PC-3 (cell line): ENCODE results near the gene PRSS56.
"Not testable (repeated sequence)": the region's sequence is repeated elsewhere in the genome, so short reads cannot be mapped to it uniquely, and the experiment has no call there.

Experiments
- EZH2 ChIP-seq: fragments of 300-600 bp; sonication (generic); IDR thresholded peaks from one replicate; pipeline ENCODE4 v1.6.1; 2017; ENCODE audit warnings: antibody characterized with exemption, mild to moderate bottlenecking, low read length; ENCODE audit not compliant: unreplicated experiment
- EZH2phosphoT487 ChIP-seq: fragments of 300-600 bp; sonication (generic); IDR thresholded peaks from 2 replicates; pipeline ENCODE4 v1.6.1; 2018; ENCODE audit warnings: mild to moderate bottlenecking, antibody characterized with exemption, low read length, borderline replicate concordance
- TF ChIP-seq, protein P1 (sequence below): fragments of 300-600 bp; sonication (generic); conservative IDR thresholded peaks from 2 replicates; pipeline ENCODE4 v1.5.1; 2017; ENCODE audit warnings: antibody characterized with exemption, low read depth, mild to moderate bottlenecking, low read length

DNA sequence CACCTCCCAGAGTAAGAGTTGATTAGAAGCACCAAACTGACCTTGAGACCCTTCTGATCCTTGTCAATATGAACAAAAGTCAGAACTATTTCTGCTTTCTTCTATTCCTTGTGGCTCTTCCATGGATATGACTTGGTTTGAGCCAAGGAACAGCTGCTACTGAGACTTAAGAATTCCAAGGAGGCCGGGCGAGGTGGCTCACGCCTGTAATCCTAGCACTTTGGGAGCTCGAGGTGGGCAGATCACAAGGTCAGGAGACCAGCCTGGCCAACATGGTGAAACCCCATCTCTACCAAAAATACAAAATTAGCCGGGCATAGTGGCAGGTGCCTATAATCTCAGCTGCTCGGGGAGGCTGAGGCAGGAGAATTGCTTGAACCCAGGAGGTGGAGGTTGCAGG, 50.3 kb downstream of the PRSS56 start:
- TF ChIP-seq, protein P1, sequence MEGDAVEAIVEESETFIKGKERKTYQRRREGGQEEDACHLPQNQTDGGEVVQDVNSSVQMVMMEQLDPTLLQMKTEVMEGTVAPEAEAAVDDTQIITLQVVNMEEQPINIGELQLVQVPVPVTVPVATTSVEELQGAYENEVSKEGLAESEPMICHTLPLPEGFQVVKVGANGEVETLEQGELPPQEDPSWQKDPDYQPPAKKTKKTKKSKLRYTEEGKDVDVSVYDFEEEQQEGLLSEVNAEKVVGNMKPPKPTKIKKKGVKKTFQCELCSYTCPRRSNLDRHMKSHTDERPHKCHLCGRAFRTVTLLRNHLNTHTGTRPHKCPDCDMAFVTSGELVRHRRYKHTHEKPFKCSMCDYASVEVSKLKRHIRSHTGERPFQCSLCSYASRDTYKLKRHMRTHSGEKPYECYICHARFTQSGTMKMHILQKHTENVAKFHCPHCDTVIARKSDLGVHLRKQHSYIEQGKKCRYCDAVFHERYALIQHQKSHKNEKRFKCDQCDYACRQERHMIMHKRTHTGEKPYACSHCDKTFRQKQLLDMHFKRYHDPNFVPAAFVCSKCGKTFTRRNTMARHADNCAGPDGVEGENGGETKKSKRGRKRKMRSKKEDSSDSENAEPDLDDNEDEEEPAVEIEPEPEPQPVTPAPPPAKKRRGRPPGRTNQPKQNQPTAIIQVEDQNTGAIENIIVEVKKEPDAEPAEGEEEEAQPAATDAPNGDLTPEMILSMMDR, result not testable (repeated sequence)
- not testable (repeated sequence) for TF ChIP-seq EZH2, EZH2phosphoT487
